ENCODE data around the gene SUPT4H1.

The SUPT4H1 gene

GRCh38 chr17:58319173-58320162 lies 32.5 kb downstream of the SUPT4H1 start:
- no peak for DNase-seq (ENCODE audit: low spot score)

GRCh38 chr17:58318627-58319172 lies 33.3 kb downstream of the SUPT4H1 start:
- DNase-seq (ENCODE audit: low spot score): no peak

- DNase-seq (ENCODE audit: low spot score): no peak
These were observed 33.9 kb downstream of the SUPT4H1 start for GRCh38 chr17:58318065-58318481.

- peak; percentile 66 for DNase-seq (ENCODE audit: low spot score)
These were observed 34.5 kb downstream of the SUPT4H1 start for GRCh38 chr17:58317421-58318064.

- DNase-seq (ENCODE audit: low spot score): no peak
These were observed 35.6 kb downstream of the SUPT4H1 start for GRCh38 chr17:58316260-58316960.

- no peak for DNase-seq (ENCODE audit: low spot score)
These were observed 36.3 kb downstream of the SUPT4H1 start for GRCh38 chr17:58315750-58316149.

GRCh38 chr17:58315281-58315711 lies 36.7 kb downstream of the SUPT4H1 start:
- DNase-seq (ENCODE audit: low spot score): no peak

- no peak for DNase-seq (ENCODE audit: low spot score)
These were observed 37.3 kb downstream of the SUPT4H1 start for GRCh38 chr17:58314706-58315015.

GRCh38 chr17:58313815-58314705 lies 37.9 kb downstream of the SUPT4H1 start:
- peak; percentile 76 for DNase-seq (ENCODE audit: low spot score)

GRCh38 chr17:58312829-58313228 lies 39.2 kb downstream of the SUPT4H1 start:
- no peak for DNase-seq (ENCODE audit: low spot score)

- DNase-seq (ENCODE audit: low spot score): no peak
These were observed 39.9 kb downstream of the SUPT4H1 start for GRCh38 chr17:58312021-58312630.

- no peak for DNase-seq (ENCODE audit: low spot score)
These were observed 40.5 kb downstream of the SUPT4H1 start for GRCh38 chr17:58311429-58311894.

- DNase-seq (ENCODE audit: low spot score): no peak
These were observed 41.2 kb downstream of the SUPT4H1 start for GRCh38 chr17:58310511-58311428.

- DNase-seq (ENCODE audit: low spot score): no peak
These were observed 42.1 kb downstream of the SUPT4H1 start for GRCh38 chr17:58309918-58310259.

- no peak for DNase-seq (ENCODE audit: low spot score)
These were observed 42.8 kb downstream of the SUPT4H1 start for GRCh38 chr17:58308985-58309917.

- no peak for DNase-seq (ENCODE audit: low spot score)
These were observed 43.6 kb downstream of the SUPT4H1 start for GRCh38 chr17:58308173-58308984.

GRCh38 chr17:58307468-58308172 lies 44.4 kb downstream of the SUPT4H1 start:
- DNase-seq (ENCODE audit: low spot score): no peak
